Liver (tissue), 9 donors: ENCODE measurements around the gene ZC2HC1C. TPM values are rescaled to one million over a fixed set of nuclear protein-coding genes. Genes with fewer than 3 reads are reported as not detected.

Experiments used
- DNase-seq: peaks from one replicate; pipeline ENCODE4 v3.0.0-alpha.2; 2017; ENCODE audit warnings: low spot score
- H3K27ac ChIP-seq, 2 donors: one replicate each; pipeline ENCODE4 v1.7.0; 2013; ENCODE audit warnings: inconsistent platforms in 2 of 2, low read length in 2 of 2, control low read depth in 1 of 2, low read depth in 1 of 2, mild to moderate bottlenecking in 1 of 2
- H3K27me3 ChIP-seq, 4 donors: one replicate each; pipeline versions ENCODE4 v1.6.1 to v1.7.0; 2013; ENCODE audit warnings: low read length in 3 of 4, inconsistent platforms in 1 of 4, mild to moderate bottlenecking in 1 of 4, moderate library complexity in 1 of 4; ENCODE audit not compliant: control insufficient read depth in 4 of 4, insufficient read depth in 4 of 4
- H3K36me3 ChIP-seq, 4 donors: one replicate each; pipeline versions ENCODE4 v1.6.1 to v1.7.0; 2013; ENCODE audit warnings: low read length in 3 of 4, mild to moderate bottlenecking in 3 of 4, low read depth in 1 of 4, moderate library complexity in 1 of 4; ENCODE audit not compliant: control insufficient read depth in 4 of 4, insufficient read depth in 3 of 4
- H3K4me1 ChIP-seq, 4 donors: one replicate each; pipeline versions ENCODE4 v1.6.1 to v1.7.0; 2013; ENCODE audit warnings: low read length in 3 of 4, mild to moderate bottlenecking in 3 of 4, moderate library complexity in 1 of 4; ENCODE audit not compliant: control insufficient read depth in 4 of 4, insufficient read depth in 4 of 4
- H3K4me3 ChIP-seq, 3 donors: one replicate each; pipeline versions ENCODE4 v1.6.1 to v1.7.0; 2013; ENCODE audit warnings: low read length in 3 of 3, control low read depth in 1 of 3, low read depth in 1 of 3, mild to moderate bottlenecking in 1 of 3
- H3K9ac ChIP-seq, 2 donors: one replicate each; pipeline ENCODE4 v1.7.0; 2013; ENCODE audit warnings: low read length in 2 of 2, mild to moderate bottlenecking in 2 of 2, moderate library complexity in 2 of 2, control low read depth in 1 of 2, low read depth in 1 of 2
- H3K9me3 ChIP-seq, 4 donors: one replicate each; pipeline versions ENCODE4 v1.6.1 to v1.7.0; 2013; ENCODE audit warnings: low read length in 3 of 4; ENCODE audit not compliant: control insufficient read depth in 4 of 4
- CTCF ChIP-seq: fragments of 150-350 bp; IDR thresholded peaks from 2 replicates; pipeline ENCODE4 v1.5.1; 2017; ENCODE audit warnings: improper control_type of control experiment, low read depth, low read length; ENCODE audit not compliant: missing input control
- EGR1 ChIP-seq, 2 donors: IDR thresholded peaks; 2 replicates each; pipeline ENCODE4 v1.6.1; 2016 to 2018; ENCODE audit warnings: antibody characterized with exemption in 2 of 2, low read depth in 2 of 2
- GABPA ChIP-seq, 2 donors: IDR thresholded peaks in 1 of 2; conservative IDR thresholded peaks in 1 of 2; 2 replicates each; pipeline ENCODE4 v1.6.1; 2016; ENCODE audit warnings: antibody characterized with exemption in 2 of 2, mild to moderate bottlenecking in 1 of 2, moderate library complexity in 1 of 2
- HNF4A ChIP-seq, 2 donors: conservative IDR thresholded peaks; 2 replicates each; pipeline ENCODE4 v1.6.1; 2016; ENCODE audit warnings: antibody characterized with exemption in 2 of 2, mild to moderate bottlenecking in 2 of 2
- RAD21 ChIP-seq, 2 donors: IDR thresholded peaks; 2 replicates each; pipeline ENCODE4 v1.6.1; 2016; ENCODE audit warnings: antibody characterized with exemption in 2 of 2, mild to moderate bottlenecking in 2 of 2
- RXRA ChIP-seq, 2 donors: IDR thresholded peaks; 2 replicates each; pipeline ENCODE4 v1.6.1; 2017 to 2018; ENCODE audit warnings: antibody characterized with exemption in 2 of 2, mild to moderate bottlenecking in 1 of 2
- SP1 ChIP-seq: IDR thresholded peaks from 2 replicates; pipeline ENCODE4 v1.6.1; 2018; ENCODE audit warnings: antibody characterized with exemption, mild to moderate bottlenecking
- YY1 ChIP-seq: IDR thresholded peaks from 2 replicates; pipeline ENCODE4 v1.6.1; 2016; ENCODE audit warnings: antibody characterized with exemption, mild to moderate bottlenecking
- WGBS: extraction: QIAGEN DNeasy Blood & Tissue Kit; methylation state at CpG from one replicate; pipeline ENCODE4 v1.1.7; 2013; 5-methylcytosine and 5-hydroxymethylcytosine counted together
- polyA plus RNA-seq, 2 donors: library from polyadenylated mRNA; stranded (reverse) in 1 of 2; unstranded in 1 of 2; fragments of 200-250 nt in 1 of 2; fragments of >200 nt in 1 of 2; fragmentation: Nextera tagmentation in 1 of 2; extraction: Ambion mirVana in 1 of 2; gene quantifications; one replicate each; pipeline versions ENCODE4 v1.2.1 to v1.2.3, GENCODE V29; 2013 to 2015
- total RNA-seq, 2 donors: library from RNA; depleted of rRNA; stranded (reverse); fragments of >200 nt; gene quantifications; one replicate each; pipeline ENCODE4 v1.2.3, GENCODE V29; 2014
- TF ChIP-seq, protein P1 (sequence below): IDR thresholded peaks from 2 replicates; pipeline ENCODE4 v1.6.1; 2016; ENCODE audit warnings: antibody characterized with exemption, mild to moderate bottlenecking
- TF ChIP-seq, protein P2 (sequence below): IDR thresholded peaks from 2 replicates; pipeline ENCODE4 v1.6.1; 2016; ENCODE audit warnings: antibody characterized with exemption
- donor health status: healthy.
- donor health status: healthy.
- donor health status: healthy.
- donor health status: healthy.
- donor health status: healthy.

The ZC2HC1C gene
- total and polyA plus RNA-seq, 4 donors, result 0.56 to 5.9 (median 3.5) TPM

DNA sequence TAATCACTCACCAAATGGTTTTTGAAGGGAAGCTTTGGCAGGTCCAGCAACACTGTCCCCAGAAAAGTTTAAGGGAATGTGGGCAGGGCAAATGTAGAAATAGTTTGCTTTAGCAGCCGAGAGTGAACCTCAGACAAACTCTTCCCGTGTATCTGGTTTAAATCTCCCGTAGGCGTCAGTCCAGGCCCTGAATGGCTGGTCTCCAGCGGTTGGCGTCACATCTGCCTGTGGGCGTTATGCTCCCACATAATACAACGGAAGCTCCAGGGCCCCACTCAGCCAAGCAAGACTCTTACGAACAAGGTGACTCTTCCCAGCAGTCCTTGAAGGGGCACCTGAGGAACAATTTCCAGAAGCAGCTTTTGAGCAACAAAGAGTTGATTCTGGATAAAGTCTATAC lies 942 bp downstream of the ZC2HC1C start:
- H3K27ac ChIP-seq, result peak overlapping the region; percentile 87 to 96
- WGBS, result 41% methylated on average over 9 of the region's 9 CpGs
- peak overlapping the region; percentile 40 to 55 for H3K9ac ChIP-seq

GRCh38 chr14:75077794-75078193 lies 8.4 kb downstream of the ZC2HC1C start:
- Histone ChIP-seq H3K4me1 (no peaks in the 10 kb centered on the region), H3K9ac (no peak overlapping the region), H3K9me3 (no peaks in the 10 kb centered on the region), H3K4me3 (no peak overlapping the region), H3K27ac (no peak overlapping the region), H3K36me3 (peaks cover 0 to 12% (median 6%) of the 10 kb centered on the region in 4 donors), H3K27me3 (no peaks in the 10 kb centered on the region)
- TF ChIP-seq YY1 (no peak), EGR1 (IDR thresholded peaks at IDR 0.05; ENCODE audit: low read depth in 2 of 2) (no peak), HNF4A (conservative IDR thresholded peaks at IDR 0.05) (no peak), GABPA (IDR thresholded peaks at IDR 0.05 in 1 of 2, conservative IDR thresholded peaks at IDR 0.05 in 1 of 2) (no peak), RAD21 (IDR thresholded peaks at IDR 0.05) (no peak), SP1 (no peak), CTCF (no peak)
- TF ChIP-seq, protein P1, sequence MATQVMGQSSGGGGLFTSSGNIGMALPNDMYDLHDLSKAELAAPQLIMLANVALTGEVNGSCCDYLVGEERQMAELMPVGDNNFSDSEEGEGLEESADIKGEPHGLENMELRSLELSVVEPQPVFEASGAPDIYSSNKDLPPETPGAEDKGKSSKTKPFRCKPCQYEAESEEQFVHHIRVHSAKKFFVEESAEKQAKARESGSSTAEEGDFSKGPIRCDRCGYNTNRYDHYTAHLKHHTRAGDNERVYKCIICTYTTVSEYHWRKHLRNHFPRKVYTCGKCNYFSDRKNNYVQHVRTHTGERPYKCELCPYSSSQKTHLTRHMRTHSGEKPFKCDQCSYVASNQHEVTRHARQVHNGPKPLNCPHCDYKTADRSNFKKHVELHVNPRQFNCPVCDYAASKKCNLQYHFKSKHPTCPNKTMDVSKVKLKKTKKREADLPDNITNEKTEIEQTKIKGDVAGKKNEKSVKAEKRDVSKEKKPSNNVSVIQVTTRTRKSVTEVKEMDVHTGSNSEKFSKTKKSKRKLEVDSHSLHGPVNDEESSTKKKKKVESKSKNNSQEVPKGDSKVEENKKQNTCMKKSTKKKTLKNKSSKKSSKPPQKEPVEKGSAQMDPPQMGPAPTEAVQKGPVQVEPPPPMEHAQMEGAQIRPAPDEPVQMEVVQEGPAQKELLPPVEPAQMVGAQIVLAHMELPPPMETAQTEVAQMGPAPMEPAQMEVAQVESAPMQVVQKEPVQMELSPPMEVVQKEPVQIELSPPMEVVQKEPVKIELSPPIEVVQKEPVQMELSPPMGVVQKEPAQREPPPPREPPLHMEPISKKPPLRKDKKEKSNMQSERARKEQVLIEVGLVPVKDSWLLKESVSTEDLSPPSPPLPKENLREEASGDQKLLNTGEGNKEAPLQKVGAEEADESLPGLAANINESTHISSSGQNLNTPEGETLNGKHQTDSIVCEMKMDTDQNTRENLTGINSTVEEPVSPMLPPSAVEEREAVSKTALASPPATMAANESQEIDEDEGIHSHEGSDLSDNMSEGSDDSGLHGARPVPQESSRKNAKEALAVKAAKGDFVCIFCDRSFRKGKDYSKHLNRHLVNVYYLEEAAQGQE, result no peak
- TF ChIP-seq, protein P2, sequence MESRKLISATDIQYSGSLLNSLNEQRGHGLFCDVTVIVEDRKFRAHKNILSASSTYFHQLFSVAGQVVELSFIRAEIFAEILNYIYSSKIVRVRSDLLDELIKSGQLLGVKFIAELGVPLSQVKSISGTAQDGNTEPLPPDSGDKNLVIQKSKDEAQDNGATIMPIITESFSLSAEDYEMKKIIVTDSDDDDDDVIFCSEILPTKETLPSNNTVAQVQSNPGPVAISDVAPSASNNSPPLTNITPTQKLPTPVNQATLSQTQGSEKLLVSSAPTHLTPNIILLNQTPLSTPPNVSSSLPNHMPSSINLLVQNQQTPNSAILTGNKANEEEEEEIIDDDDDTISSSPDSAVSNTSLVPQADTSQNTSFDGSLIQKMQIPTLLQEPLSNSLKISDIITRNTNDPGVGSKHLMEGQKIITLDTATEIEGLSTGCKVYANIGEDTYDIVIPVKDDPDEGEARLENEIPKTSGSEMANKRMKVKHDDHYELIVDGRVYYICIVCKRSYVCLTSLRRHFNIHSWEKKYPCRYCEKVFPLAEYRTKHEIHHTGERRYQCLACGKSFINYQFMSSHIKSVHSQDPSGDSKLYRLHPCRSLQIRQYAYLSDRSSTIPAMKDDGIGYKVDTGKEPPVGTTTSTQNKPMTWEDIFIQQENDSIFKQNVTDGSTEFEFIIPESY, result no peak
- DNase-seq, result no peak

More for the DNA sequence above, 942 bp downstream of the ZC2HC1C start:
- H3K27me3 ChIP-seq, result no peaks in the 10 kb centered on the region
- DNase-seq, result no peak
- TF ChIP-seq CTCF, result no peak
- TF ChIP-seq RXRA (IDR thresholded peaks at IDR 0.05), result peak; percentile 35 to 51
- TF ChIP-seq RAD21 (IDR thresholded peaks at IDR 0.05), result peak in 1 of 2 donors; percentile 11
- peak in 1 of 2 donors; percentile 16 for TF ChIP-seq GABPA (IDR thresholded peaks at IDR 0.05 in 1 of 2, conservative IDR thresholded peaks at IDR 0.05 in 1 of 2)
- H3K4me1 ChIP-seq, result peaks cover 0 to 20% (median 8%) of the 10 kb centered on the region in 4 donors
- H3K36me3 ChIP-seq, result no peaks in the 10 kb centered on the region
- H3K4me3 ChIP-seq, result peak overlapping the region in 2 of 3 donors; percentile 37 to 73
- H3K9me3 ChIP-seq, result no peaks in the 10 kb centered on the region
